ENCODE measurements around the gene FARP1.

FARP1 gene

GRCh38 chr13:98435376-98435775 lies 292.5 kb downstream of the FARP1 start:
- H3K27ac ChIP-seq: no peak overlapping the region
- no peak for TF ChIP-seq CTCF (conservative IDR thresholded peaks at IDR 0.05)
- TF ChIP-seq ZFX (IDR thresholded peaks at IDR 0.05): no peak

GRCh38 chr13:98436233-98436910 lies 293.5 kb downstream of the FARP1 start:
- TF ChIP-seq ZFX (IDR thresholded peaks at IDR 0.05): no peak
- TF ChIP-seq CTCF (conservative IDR thresholded peaks at IDR 0.05): no peak
- no peak overlapping the region for H3K27ac ChIP-seq

GRCh38 chr13:98438246-98439125 lies 295.6 kb downstream of the FARP1 start:
- no peak overlapping the region for H3K27ac ChIP-seq
- TF ChIP-seq CTCF (conservative IDR thresholded peaks at IDR 0.05) (no peak), ZFX (IDR thresholded peaks at IDR 0.05) (no peak)

DNA sequence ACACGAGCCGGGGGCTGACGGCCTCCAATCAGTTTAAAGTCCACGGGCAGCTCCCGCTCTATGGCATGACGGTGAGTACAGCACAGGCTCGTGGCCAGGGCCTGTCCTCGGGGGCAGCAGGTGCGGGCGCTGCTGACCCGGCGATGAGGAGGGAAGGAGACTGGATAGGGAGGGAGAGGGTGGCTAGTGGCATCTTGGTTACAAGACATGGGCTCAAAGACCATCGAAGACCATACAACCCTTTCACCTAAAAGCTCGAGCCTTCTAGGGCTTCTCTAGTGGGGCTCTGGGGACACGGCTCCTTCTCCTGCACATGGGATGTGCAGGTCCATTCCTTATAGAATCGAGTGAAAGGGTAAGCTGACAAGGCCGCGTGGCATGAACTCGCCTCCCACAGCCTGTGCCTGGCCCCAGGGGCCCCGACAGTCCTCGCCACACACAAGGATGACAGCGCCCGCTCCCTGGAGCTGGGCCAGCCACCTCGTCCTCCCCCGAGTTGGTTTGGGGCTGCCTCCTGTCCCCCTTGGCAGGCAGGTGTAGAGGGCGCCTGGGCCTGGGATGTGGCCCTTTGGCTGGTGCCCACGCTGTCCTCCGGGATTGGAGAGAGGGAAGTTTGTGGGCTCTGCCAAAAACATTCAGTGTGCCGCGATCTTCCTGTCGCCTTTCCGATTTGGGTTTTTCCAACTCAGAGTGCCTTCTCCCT lies 296.4 kb downstream of the FARP1 start:
- no peak overlapping the region for H3K27ac ChIP-seq
- no peak for TF ChIP-seq CTCF (conservative IDR thresholded peaks at IDR 0.05)
- TF ChIP-seq ZFX (IDR thresholded peaks at IDR 0.05): no peak

GRCh38 chr13:98439896-98440295 lies 297.0 kb downstream of the FARP1 start:
- no peak for TF ChIP-seq ZFX (IDR thresholded peaks at IDR 0.05)
- no peak for TF ChIP-seq CTCF (conservative IDR thresholded peaks at IDR 0.05)
- no peak overlapping the region for H3K27ac ChIP-seq

- H3K27ac ChIP-seq: no peak overlapping the region
- no peak for TF ChIP-seq CTCF (conservative IDR thresholded peaks at IDR 0.05)
- TF ChIP-seq ZFX (IDR thresholded peaks at IDR 0.05): no peak
Observed at GRCh38 chr13:98440390-98441055, 297.6 kb downstream of the FARP1 start.

All from C4-2B (cell line).